Measurements from ENCODE around the gene GFRAL. TPM values are rescaled to one million over a fixed set of nuclear protein-coding genes. Genes with fewer than 3 reads are reported as not detected.

GFRAL gene
- total and polyA plus RNA-seq, 4 donors, result not detected

- no peaks in the 10 kb centered on the region for H3K27me3 ChIP-seq (ENCODE audit: control insufficient read depth in 4 of 4, insufficient read depth in 4 of 4, low read length in 3 of 4)
- H3K4me3 ChIP-seq (ENCODE audit: low read depth in 1 of 3, low read length in 3 of 3), result no peak overlapping the region
- H3K4me1 ChIP-seq (ENCODE audit: control insufficient read depth in 4 of 4, insufficient read depth in 4 of 4, low read length in 3 of 4), result peaks cover 0 to 6% (median 5%) of the 10 kb centered on the region in 4 donors
- H3K27ac ChIP-seq (ENCODE audit: low read depth in 1 of 2, low read length in 2 of 2), result no peak overlapping the region
- H3K9me3 ChIP-seq (ENCODE audit: control insufficient read depth in 4 of 4, low read length in 3 of 4), result no peaks in the 10 kb centered on the region
- H3K9ac ChIP-seq (ENCODE audit: low read depth in 1 of 2, low read length in 2 of 2), result no peak overlapping the region
- WGBS, result 84% methylated on average over 3 of the region's 3 CpGs
- no peak for DNase-seq (ENCODE audit: low spot score)
- TF ChIP-seq CTCF (IDR thresholded peaks at IDR 0.05; ENCODE audit: low read depth, low read length, missing input control) (no peak), ZBTB33 (IDR thresholded peaks at IDR 0.05) (no peak), YY1 (IDR thresholded peaks at IDR 0.05) (no peak), FOXA1 (IDR thresholded peaks at IDR 0.05) (no peak), REST (IDR thresholded peaks at IDR 0.05) (no peak), RXRA (IDR thresholded peaks at IDR 0.05) (no peak), TAF1 (conservative IDR thresholded peaks at IDR 0.05) (no peak), FOXA2 (IDR thresholded peaks at IDR 0.05) (no peak), ATF3 (IDR thresholded peaks at IDR 0.05) (no peak), MAX (IDR thresholded peaks at IDR 0.05) (no peak), GABPA (IDR thresholded peaks at IDR 0.05 in 1 of 2, conservative IDR thresholded peaks at IDR 0.05 in 1 of 2) (no peak), SP1 (IDR thresholded peaks at IDR 0.05) (no peak), EGR1 (IDR thresholded peaks at IDR 0.05; ENCODE audit: low read depth in 2 of 2) (no peak), NR2F2 (IDR thresholded peaks at IDR 0.05) (no peak), JUND (IDR thresholded peaks at IDR 0.05) (no peak)
- H3K36me3 ChIP-seq (ENCODE audit: control insufficient read depth in 4 of 4, insufficient read depth in 3 of 4, low read depth in 1 of 4, low read length in 3 of 4), result no peaks in the 10 kb centered on the region
Observed at GRCh38 chr6:55449225-55449624, 122.0 kb downstream of the GFRAL start.

- Histone ChIP-seq H3K27ac (ENCODE audit: low read depth in 1 of 2, low read length in 2 of 2) (no peak overlapping the region), H3K9ac (ENCODE audit: low read depth in 1 of 2, low read length in 2 of 2) (no peak overlapping the region), H3K4me3 (ENCODE audit: low read depth in 1 of 3, low read length in 3 of 3) (no peak overlapping the region), H3K27me3 (ENCODE audit: control insufficient read depth in 4 of 4, insufficient read depth in 4 of 4, low read length in 3 of 4) (no peaks in the 10 kb centered on the region), H3K36me3 (ENCODE audit: control insufficient read depth in 4 of 4, insufficient read depth in 3 of 4, low read depth in 1 of 4, low read length in 3 of 4) (no peaks in the 10 kb centered on the region), H3K4me1 (ENCODE audit: control insufficient read depth in 4 of 4, insufficient read depth in 4 of 4, low read length in 3 of 4) (peaks cover 0 to 6% (median 5%) of the 10 kb centered on the region in 4 donors), H3K9me3 (ENCODE audit: control insufficient read depth in 4 of 4, low read length in 3 of 4) (no peaks in the 10 kb centered on the region)
- TF ChIP-seq RAD21 (IDR thresholded peaks at IDR 0.05) (no peak), JUND (IDR thresholded peaks at IDR 0.05) (no peak), CTCF (IDR thresholded peaks at IDR 0.05; ENCODE audit: low read depth, low read length, missing input control) (no peak), HNF4G (IDR thresholded peaks at IDR 0.05) (no peak), MAX (IDR thresholded peaks at IDR 0.05) (no peak), REST (IDR thresholded peaks at IDR 0.05) (no peak), EGR1 (IDR thresholded peaks at IDR 0.05; ENCODE audit: low read depth in 2 of 2) (no peak), SP1 (IDR thresholded peaks at IDR 0.05) (no peak), GABPA (IDR thresholded peaks at IDR 0.05 in 1 of 2, conservative IDR thresholded peaks at IDR 0.05 in 1 of 2) (no peak), RXRA (IDR thresholded peaks at IDR 0.05) (no peak), NR2F2 (IDR thresholded peaks at IDR 0.05) (no peak)
- DNase-seq (ENCODE audit: low spot score), result no peak
- WGBS, result 56% methylated on average over 2 of the region's 2 CpGs
Observed at GRCh38 chr6:55450005-55450404, 122.7 kb downstream of the GFRAL start.

All from liver (tissue), 9 donors.